B cell (primary cell): ENCODE data around the gene BCAR3. TPM values are rescaled to one million over a fixed set of nuclear protein-coding genes. Genes with fewer than 3 reads are reported as not detected.

Source experiments
- ATAC-seq: fragments of 200-7000 bp; cut with Tn5 transposase; one replicate; pipeline ENCODE4 v1.10.0; 2021; ENCODE audit warnings: low read depth, mild to moderate bottlenecking, moderate number of reproducible peaks, moderate library complexity
- CTCF ChIA-PET: fragments of 350-600 bp; sonication (Branson Sonifier 250); formaldehyde crosslinking; loops from one replicate; lab custom pipeline; 2021; ENCODE audit warnings: antibody characterized with exemption, inconsistent platforms; lab: Charles Lee
- POLR2A ChIA-PET: fragments of 350-600 bp; sonication (Branson Sonifier 250); formaldehyde crosslinking; loops from one replicate; lab custom pipeline; 2021; ENCODE audit warnings: antibody characterized with exemption; lab: Charles Lee
- DNase-seq: peaks from one replicate; pipeline ENCODE4 v3.0.0; 2013
- H2AFZ ChIP-seq: 2 replicates; pipeline ENCODE4 v1.6.1; 2012; ENCODE audit warnings: mild to moderate bottlenecking, low read depth, low read length; ENCODE audit not compliant: insufficient read depth, poor library complexity, severe bottlenecking
- H3K27ac ChIP-seq, 2 donors: 1 replicate in 1 of 2; 2 replicates in 1 of 2; pipeline ENCODE4 v1.5.1; 2012 to 2013; ENCODE audit warnings: low read length in 2 of 2, mild to moderate bottlenecking in 2 of 2, moderate library complexity in 1 of 2
- H3K27me3 ChIP-seq, 4 experiments: fragments of 200-600 bp in 1 of 4; sonication (generic) in 1 of 4; replicated peaks in 1 of 4; 1 replicate in 2 of 4; 2 replicates in 2 of 4; pipeline versions ENCODE4 v1.6.1 to v1.7.0; 2013 to 2016; ENCODE audit warnings: low read length in 3 of 4, mild to moderate bottlenecking in 2 of 4, mixed read lengths in 1 of 4, moderate library complexity in 1 of 4; ENCODE audit not compliant: insufficient read depth in 4 of 4, control insufficient read depth in 3 of 4; ENCODE audit errors: control extremely low read depth in 1 of 4
- H3K36me3 ChIP-seq, 2 experiments: replicated peaks in 1 of 2; 1 replicate in 1 of 2; 2 replicates in 1 of 2; pipeline versions ENCODE4 v1.6.1 to v1.7.1; 2013; ENCODE audit warnings: low read length in 1 of 2; ENCODE audit not compliant: insufficient read depth in 2 of 2, control insufficient read depth in 1 of 2; ENCODE audit errors: control extremely low read depth in 1 of 2, extremely low read depth in 1 of 2
- H3K4me1 ChIP-seq, 2 donors: fragments of 200-600 bp in 1 of 2; sonication (generic) in 1 of 2; 1 replicate in 1 of 2; 2 replicates in 1 of 2; pipeline versions ENCODE4 v1.5.1 to v1.6.1; 2013 to 2017; ENCODE audit warnings: low read length in 2 of 2; ENCODE audit not compliant: control insufficient read depth in 2 of 2, insufficient read depth in 2 of 2
- H3K4me2 ChIP-seq: replicated peaks from 2 replicates; pipeline ENCODE3; 2012; ENCODE audit warnings: mild to moderate bottlenecking, low read depth, low read length; ENCODE audit not compliant: poor library complexity, severe bottlenecking
- H3K4me3 ChIP-seq, 5 experiments: fragments of 200-600 bp in 1 of 5; sonication (generic) in 1 of 5; 1 replicate in 3 of 5; 2 replicates in 2 of 5; pipeline versions ENCODE4 v1.5.1 to v1.7.0; 2011 to 2016; ENCODE audit warnings: low read length in 4 of 5, mild to moderate bottlenecking in 4 of 5, low read depth in 2 of 5, control low read depth in 1 of 5, moderate library complexity in 1 of 5; ENCODE audit not compliant: insufficient read depth in 1 of 5; ENCODE audit errors: control extremely low read depth in 1 of 5, extremely low read depth in 1 of 5
- H3K79me2 ChIP-seq: fragments of 200-600 bp; sonication (generic); one replicate; pipeline ENCODE4 v1.6.0; 2016; ENCODE audit warnings: low read length; ENCODE audit not compliant: control insufficient read depth, insufficient read depth
- H3K9ac ChIP-seq: fragments of 200-600 bp; sonication (generic); 2 replicates; pipeline ENCODE4 v1.6.1; 2017; ENCODE audit warnings: mild to moderate bottlenecking, low read length, moderate library complexity
- H3K9me3 ChIP-seq, 3 donors: one replicate each; pipeline versions ENCODE4 v1.6.1 to v1.7.1; 2013; ENCODE audit warnings: low read length in 2 of 3; ENCODE audit not compliant: control insufficient read depth in 2 of 3, insufficient read depth in 1 of 3; ENCODE audit errors: control extremely low read depth in 1 of 3
- H4K20me1 ChIP-seq: 2 replicates; pipeline ENCODE4 v1.6.0; 2012; ENCODE audit warnings: mild to moderate bottlenecking, low read length; ENCODE audit not compliant: insufficient read depth, control insufficient read depth, poor library complexity, severe bottlenecking
- H3K27ac Mint-ChIP-seq: one replicate; pipeline ENCODE4 v1.8.0; 2021; ENCODE audit warnings: mixed read lengths
- H3K27me3 Mint-ChIP-seq: one replicate; pipeline ENCODE4 v1.8.0; 2021; ENCODE audit warnings: mixed read lengths
- H3K4me1 Mint-ChIP-seq: one replicate; pipeline ENCODE4 v1.8.0; 2021; ENCODE audit warnings: mixed read lengths
- H3K4me3 Mint-ChIP-seq: one replicate; pipeline ENCODE4 v1.8.0; 2021; ENCODE audit warnings: mixed read lengths
- H3K9me3 Mint-ChIP-seq: one replicate; pipeline ENCODE4 v1.8.0; 2022; ENCODE audit warnings: mixed read lengths; ENCODE audit not compliant: insufficient read depth
- EZH2 ChIP-seq: IDR thresholded peaks from 2 replicates; pipeline ENCODE4 v1.6.1; 2012; ENCODE audit warnings: borderline replicate concordance, low read depth, mild to moderate bottlenecking, moderate library complexity, low read length; ENCODE audit not compliant: insufficient read depth, poor library complexity, severe bottlenecking
- WGBS: methylation state at CpG from one replicate; pipeline ENCODE4 v1.1.5; 2013; ENCODE audit warnings: missing lambda C conversion rate; ENCODE audit not compliant: insufficient coverage; 5-methylcytosine and 5-hydroxymethylcytosine counted together
- intact Hi-C: fragments of 100-400 bp; cut with micrococcal nuclease; formaldehyde crosslinking; loops from one replicate; pipeline ENCODE4 v1.10.0; 2022
- polyA plus RNA-seq: library from polyadenylated mRNA; depleted of rRNA; stranded (reverse); fragments of >200 nt; gene quantifications from 2 replicates; pipeline ENCODE4 v1.2.3, GENCODE V29; 2012
- total RNA-seq, 2 donors: library from RNA; stranded (reverse); fragments of 120-200 nt in 1 of 2; gene quantifications; 1 replicate in 1 of 2; 2 replicates in 1 of 2; pipeline versions ENCODE4 v1.2.3 to v1.2.4, GENCODE V29; 2013 to 2022
- TF ChIP-seq, protein P1 (sequence below): fragments of 200-600 bp; IDR thresholded peaks from one replicate; pipeline ENCODE4 v1.8.0; 2022; ENCODE audit warnings: antibody characterized with exemption, mild to moderate bottlenecking

Gene BCAR3
- total and polyA plus RNA-seq, 2 donors (not counting 1 experiment from before 2014, with no cell fraction given), result 6.7 to 13.0 TPM

DNA sequence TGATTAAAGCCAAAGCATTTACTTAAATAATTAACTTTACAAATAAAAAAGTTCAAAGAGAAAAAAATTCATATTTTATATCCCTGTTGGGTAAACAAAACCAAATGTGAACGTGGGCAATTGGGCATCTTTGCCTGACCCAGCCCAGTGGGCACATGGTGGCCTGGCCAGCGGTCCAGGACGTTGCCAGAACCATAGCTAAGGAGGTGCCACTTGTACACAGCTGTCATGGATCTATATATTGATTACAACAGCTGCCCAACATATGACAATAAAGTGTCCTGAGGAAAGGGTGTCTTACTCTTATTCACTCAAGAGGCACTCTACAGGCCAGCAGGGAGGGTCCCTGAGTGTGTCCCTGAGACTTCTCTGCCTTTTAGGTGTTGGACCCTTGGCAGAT is 78.5 kb downstream of the BCAR3 start:
- Histone ChIP-seq H3K27ac (no peak overlapping the region), H3K4me1 (peaks cover 0 to 9% of the 10 kb centered on the region in 2 donors), H3K79me2 (peaks cover 33% of the 10 kb centered on the region), H3K36me3 (no peaks in the 10 kb centered on the region), H4K20me1 (no peaks in the 10 kb centered on the region), H3K27me3 (no peaks in the 10 kb centered on the region), H3K4me2 (no peak overlapping the region), H3K9me3 (no peaks in the 10 kb centered on the region), H3K4me3 (no peak overlapping the region), H3K9ac (no peak overlapping the region), H2AFZ (no peak overlapping the region)
- ChIA-PET POLR2A (no interaction called here), CTCF (no interaction called here)
- Mint-ChIP-seq H3K9me3 (no peaks in the 10 kb centered on the region), H3K4me3 (no peak overlapping the region), H3K27ac (no peak overlapping the region), H3K27me3 (no peaks in the 10 kb centered on the region), H3K4me1 (peaks cover 23% of the 10 kb centered on the region)
- no peak for DNase-seq
- TF ChIP-seq EZH2, result no peak
- TF ChIP-seq, protein P1, sequence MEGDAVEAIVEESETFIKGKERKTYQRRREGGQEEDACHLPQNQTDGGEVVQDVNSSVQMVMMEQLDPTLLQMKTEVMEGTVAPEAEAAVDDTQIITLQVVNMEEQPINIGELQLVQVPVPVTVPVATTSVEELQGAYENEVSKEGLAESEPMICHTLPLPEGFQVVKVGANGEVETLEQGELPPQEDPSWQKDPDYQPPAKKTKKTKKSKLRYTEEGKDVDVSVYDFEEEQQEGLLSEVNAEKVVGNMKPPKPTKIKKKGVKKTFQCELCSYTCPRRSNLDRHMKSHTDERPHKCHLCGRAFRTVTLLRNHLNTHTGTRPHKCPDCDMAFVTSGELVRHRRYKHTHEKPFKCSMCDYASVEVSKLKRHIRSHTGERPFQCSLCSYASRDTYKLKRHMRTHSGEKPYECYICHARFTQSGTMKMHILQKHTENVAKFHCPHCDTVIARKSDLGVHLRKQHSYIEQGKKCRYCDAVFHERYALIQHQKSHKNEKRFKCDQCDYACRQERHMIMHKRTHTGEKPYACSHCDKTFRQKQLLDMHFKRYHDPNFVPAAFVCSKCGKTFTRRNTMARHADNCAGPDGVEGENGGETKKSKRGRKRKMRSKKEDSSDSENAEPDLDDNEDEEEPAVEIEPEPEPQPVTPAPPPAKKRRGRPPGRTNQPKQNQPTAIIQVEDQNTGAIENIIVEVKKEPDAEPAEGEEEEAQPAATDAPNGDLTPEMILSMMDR, result no peak
- intact Hi-C loops, result no loop called here
- ATAC-seq, result no peak
- WGBS, result 80% methylated on average over 3 of the region's 3 CpGs

GRCh38 chr1:93602101-93602500 is 79.5 kb downstream of the BCAR3 start:
- no peak overlapping the region for H3K4me3 Mint-ChIP-seq
- H3K9me3 Mint-ChIP-seq, result no peaks in the 10 kb centered on the region
- no peak for ATAC-seq
- H3K27me3 Mint-ChIP-seq, result no peaks in the 10 kb centered on the region
- H3K36me3 ChIP-seq, result no peaks in the 10 kb centered on the region
- ChIA-PET CTCF (interaction anchor here (0.5 to 1.2 kb wide), 2 partner anchors 27 to 207 kb away, joined by 3 read pairs; no protein-coding TSS in a partner anchor), POLR2A (no interaction called here)
- WGBS, result 98% methylated on average over 4 of the region's 4 CpGs
- H3K79me2 ChIP-seq, result peaks cover 25% of the 10 kb centered on the region
- no peak overlapping the region for H3K27ac ChIP-seq
- H3K9me3 ChIP-seq, result no peaks in the 10 kb centered on the region
- no peaks in the 10 kb centered on the region for H3K4me1 ChIP-seq
- H3K4me1 Mint-ChIP-seq, result peaks cover 15% of the 10 kb centered on the region
- no peaks in the 10 kb centered on the region for H4K20me1 ChIP-seq
- no peak overlapping the region for H3K4me3 ChIP-seq
- TF ChIP-seq, protein P1, result no peak
- no peak for TF ChIP-seq EZH2
- no peak overlapping the region for H2AFZ ChIP-seq
- no peaks in the 10 kb centered on the region for H3K27me3 ChIP-seq
- no peak overlapping the region for H3K9ac ChIP-seq
- intact Hi-C loops, result no loop called here
- H3K4me2 ChIP-seq, result no peak overlapping the region
- no peak for DNase-seq
- H3K27ac Mint-ChIP-seq, result no peak overlapping the region
